Prostate gland (tissue), 2 donors: ENCODE measurements around the gene HBS1L.

Experiments
- CTCF ChIP-seq, 4 experiments: fragments of 200-600 bp in 2 of 4; fragments of 450-650 bp in 2 of 4; sonication (generic) in 2 of 4; IDR thresholded peaks; 1 replicate in 3 of 4; 2 replicates in 1 of 4; pipeline ENCODE4 v1.5.1; 2016 to 2019; ENCODE audit warnings: antibody characterized with exemption in 4 of 4, mild to moderate bottlenecking in 2 of 4, moderate library complexity in 2 of 4
- POLR2AphosphoS5 ChIP-seq: sonication (generic); formaldehyde crosslinking; IDR thresholded peaks from one replicate; pipeline ENCODE4 v1.6.1; 2017; ENCODE audit warnings: antibody characterized with exemption

- TF ChIP-seq CTCF (IDR thresholded peaks at IDR 0.05) (no peak), POLR2AphosphoS5 (no peak)
Observed at GRCh38 chr6:135021310-135022049, 33.1 kb downstream of the HBS1L start.
